ENCODE data around the gene EMCN. TPM values are rescaled to one million over a fixed set of nuclear protein-coding genes. Genes with fewer than 3 reads are reported as not detected.
"Not testable (repeated sequence)": the region's sequence is repeated elsewhere in the genome, so short reads cannot be mapped to it uniquely, and the experiment has no call there.

EMCN gene
- total and polyA plus RNA-seq, 2 experiments from 2014 or later = 0.22 to 1.0 TPM

GRCh38 chr4:100533741-100534140, 15.9 kb upstream of the EMCN start:
- no peak for DNase-seq
- H3K9me2 ChIP-seq (ENCODE audit: insufficient read depth) = no peaks in the 10 kb centered on the region
- H3F3A ChIP-seq (ENCODE audit: insufficient read depth) = no peaks in the 10 kb centered on the region
- in situ Hi-C loops (cut with MboI) = no loop called here
- no peaks in the 10 kb centered on the region for H3K79me2 ChIP-seq (ENCODE audit: insufficient read depth)
- H3K9me3 ChIP-seq (ENCODE audit: low read depth) = no peaks in the 10 kb centered on the region
- no peak overlapping the region for H3K9ac ChIP-seq
- TF ChIP-seq EZH2phosphoT487 (IDR thresholded peaks at IDR 0.05; ENCODE audit: insufficient read depth, low read depth) = no peak
- no peak for TF ChIP-seq EZH2 (IDR thresholded peaks at IDR 0.05; ENCODE audit: insufficient read depth, poor library complexity, severe bottlenecking)
- H3K36me3 ChIP-seq (ENCODE audit: low read depth) = no peaks in the 10 kb centered on the region
- H3K4me2 ChIP-seq (ENCODE audit: unreplicated experiment) = no peak overlapping the region
- no peak overlapping the region for H2AFZ ChIP-seq
- 84 to 94% methylated on average over 1 of the region's 1 CpG for WGBS, 2 experiments (ENCODE audit: low coverage in 1 of 2, low lambda C conversion rate in 2 of 2, missing lambda C conversion rate in 2 of 2)
- H3K27me3 ChIP-seq (replicated peaks; ENCODE audit: insufficient read depth) = no peaks in the 10 kb centered on the region
- H3K27ac ChIP-seq = no peak overlapping the region
- no peak overlapping the region for H3K4me3 ChIP-seq
- H4K20me1 ChIP-seq (ENCODE audit: insufficient read depth) = no peaks in the 10 kb centered on the region
- no peaks in the 10 kb centered on the region for H3K4me1 ChIP-seq (ENCODE audit: insufficient read depth)

DNA sequence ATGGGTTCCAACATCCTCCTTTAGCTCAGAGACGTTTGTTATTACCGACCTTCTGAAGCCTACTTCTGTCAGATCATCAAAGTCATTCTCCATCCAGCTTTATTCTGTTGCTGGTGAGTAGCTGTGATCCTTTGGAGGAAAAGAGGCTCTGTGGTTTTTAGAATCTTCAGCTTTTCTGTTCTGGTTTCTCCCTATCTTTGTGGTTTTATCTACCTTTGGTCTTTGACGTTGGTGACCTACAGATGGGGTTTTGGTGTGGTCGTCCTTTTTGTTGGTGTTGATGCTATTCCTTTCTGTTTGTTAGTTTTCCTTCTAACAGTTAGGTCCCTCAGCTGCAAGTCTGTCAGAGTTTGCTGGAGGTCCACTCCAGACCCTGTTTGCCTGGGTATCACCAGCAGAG, 12.3 kb upstream of the EMCN start:
- H3K9ac ChIP-seq; H3F3A ChIP-seq (ENCODE audit: insufficient read depth); H2AFZ ChIP-seq; H3K4me2 ChIP-seq (ENCODE audit: unreplicated experiment); DNase-seq; H3K27ac ChIP-seq; H3K27me3 ChIP-seq (replicated peaks; ENCODE audit: insufficient read depth); H3K4me3 ChIP-seq; H4K20me1 ChIP-seq (ENCODE audit: insufficient read depth); H3K4me1 ChIP-seq (ENCODE audit: insufficient read depth); H3K9me2 ChIP-seq (ENCODE audit: insufficient read depth); H3K79me2 ChIP-seq (ENCODE audit: insufficient read depth); H3K36me3 ChIP-seq (ENCODE audit: low read depth); in situ Hi-C loops (cut with MboI); H3K9me3 ChIP-seq (ENCODE audit: low read depth): not testable (repeated sequence)
- WGBS, 2 experiments (ENCODE audit: low coverage in 1 of 2, low lambda C conversion rate in 2 of 2, missing lambda C conversion rate in 2 of 2) = 47 to 72% methylated on average over 4 of the region's 4 CpGs

DNA sequence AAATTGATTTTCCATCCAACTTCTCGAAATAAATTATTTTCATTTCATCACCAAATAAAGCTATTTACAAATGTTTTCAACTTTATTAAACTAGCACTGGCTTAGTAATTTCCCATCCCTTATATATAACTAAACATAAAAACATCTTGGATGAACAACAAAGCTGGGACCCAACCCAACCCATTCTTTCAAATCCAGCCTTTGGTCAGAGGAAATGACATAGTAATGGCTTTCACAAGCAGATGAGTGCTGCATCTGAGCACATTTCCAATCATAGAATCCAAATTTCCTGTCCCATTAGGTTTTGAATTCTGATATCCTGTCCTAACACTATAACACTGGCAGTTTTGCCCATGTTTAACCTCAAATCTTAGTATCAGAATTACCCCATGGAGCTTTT, 7.9 kb upstream of the EMCN start:
- Histone ChIP-seq H3K27me3 (replicated peaks; ENCODE audit: insufficient read depth) (no peaks in the 10 kb centered on the region), H3K27ac (no peak overlapping the region), H3K4me2 (ENCODE audit: unreplicated experiment) (no peak overlapping the region), H3K36me3 (ENCODE audit: low read depth) (no peaks in the 10 kb centered on the region), H3K4me3 (no peak overlapping the region), H3F3A (ENCODE audit: insufficient read depth) (no peaks in the 10 kb centered on the region), H3K9me3 (ENCODE audit: low read depth) (no peaks in the 10 kb centered on the region), H3K79me2 (ENCODE audit: insufficient read depth) (no peaks in the 10 kb centered on the region), H3K9me2 (ENCODE audit: insufficient read depth) (no peaks in the 10 kb centered on the region), H3K9ac (no peak overlapping the region), H2AFZ (peak overlapping the region; percentile 36; the same call in 1 of the 2 replicates), H4K20me1 (ENCODE audit: insufficient read depth) (no peaks in the 10 kb centered on the region), H3K4me1 (ENCODE audit: insufficient read depth) (no peaks in the 10 kb centered on the region)
- in situ Hi-C loops (cut with MboI) = no loop called here
- peak; percentile 30 for DNase-seq
- TF ChIP-seq EZH2phosphoT487 (IDR thresholded peaks at IDR 0.05; ENCODE audit: insufficient read depth, low read depth) (no peak), EZH2 (IDR thresholded peaks at IDR 0.05; ENCODE audit: insufficient read depth, poor library complexity, severe bottlenecking) (no peak)
- 8% methylated on average over 1 of the region's 1 CpG for WGBS, 2 experiments (ENCODE audit: low coverage in 1 of 2, low lambda C conversion rate in 2 of 2, missing lambda C conversion rate in 2 of 2)

DNA sequence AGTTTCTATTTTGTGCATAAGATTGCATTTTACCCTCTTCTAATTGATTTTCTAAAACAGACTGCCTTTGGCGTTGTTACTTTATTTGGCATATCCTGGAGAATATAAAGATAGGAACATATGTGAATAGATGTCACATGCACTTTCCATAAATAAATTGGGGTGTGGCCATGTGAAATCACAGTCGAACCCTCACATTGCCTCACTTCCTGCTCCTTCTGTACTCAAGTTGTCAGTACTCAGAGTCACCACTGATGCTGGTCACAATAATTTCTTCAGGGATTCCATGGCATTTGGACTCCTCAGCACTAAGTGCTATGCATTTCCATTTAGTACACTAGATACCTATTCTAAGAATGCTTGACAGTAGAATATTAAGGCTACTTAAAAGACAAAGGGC, 1.4 kb upstream of the EMCN start:
- Histone ChIP-seq H3K79me2 (ENCODE audit: insufficient read depth) (no peaks in the 10 kb centered on the region), H3K9me3 (ENCODE audit: low read depth) (no peaks in the 10 kb centered on the region), H3K4me2 (ENCODE audit: unreplicated experiment) (no peak overlapping the region), H3K4me3 (no peak overlapping the region), H3K4me1 (ENCODE audit: insufficient read depth) (peaks cover 14% of the 10 kb centered on the region), H3K27me3 (replicated peaks; ENCODE audit: insufficient read depth) (no peaks in the 10 kb centered on the region), H3K27ac (no peak overlapping the region), H3K9me2 (ENCODE audit: insufficient read depth) (0 out of 2 replicates have a peak, but pooled peaks cover 4% of the 10 kb centered on the region), H4K20me1 (ENCODE audit: insufficient read depth) (no peaks in the 10 kb centered on the region), H3K9ac (no peak overlapping the region), H2AFZ (no peak overlapping the region), H3K36me3 (ENCODE audit: low read depth) (no peaks in the 10 kb centered on the region), H3F3A (ENCODE audit: insufficient read depth) (no peaks in the 10 kb centered on the region)
- DNase-seq = no peak
- TF ChIP-seq EZH2phosphoT487 (IDR thresholded peaks at IDR 0.05; ENCODE audit: insufficient read depth, low read depth) (no peak), EZH2 (IDR thresholded peaks at IDR 0.05; ENCODE audit: insufficient read depth, poor library complexity, severe bottlenecking) (no peak)
- 9 to 18% methylated on average over 2 of the region's 2 CpGs for WGBS, 2 experiments (ENCODE audit: low coverage in 1 of 2, low lambda C conversion rate in 2 of 2, missing lambda C conversion rate in 2 of 2)
- in situ Hi-C loops (cut with MboI) = no loop called here

DNA sequence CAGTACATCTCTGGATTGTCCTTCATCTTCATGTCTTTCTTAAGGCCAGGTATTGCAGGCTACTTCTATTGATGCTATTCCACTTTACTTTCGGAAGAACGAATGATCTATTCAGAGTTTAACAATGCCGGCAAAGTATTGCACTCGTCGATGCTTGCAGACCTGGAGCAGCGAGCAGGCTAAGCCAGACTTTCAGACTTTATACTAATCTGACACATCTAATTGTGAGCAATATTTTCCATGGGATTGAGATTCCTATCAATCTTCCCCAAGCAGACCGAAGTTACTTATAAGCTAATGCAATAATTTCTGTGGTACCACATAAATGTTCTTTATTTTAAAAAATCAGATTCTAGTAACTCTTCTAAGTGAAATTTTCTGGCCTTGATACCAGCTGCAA, 1.6 kb downstream of the EMCN start:
- Histone ChIP-seq H3K79me2 (ENCODE audit: insufficient read depth) (no peaks in the 10 kb centered on the region), H2AFZ (peak overlapping the region; percentile 53), H3K9me3 (ENCODE audit: low read depth) (no peaks in the 10 kb centered on the region), H3K4me2 (ENCODE audit: unreplicated experiment) (no peak overlapping the region), H3K4me3 (no peak overlapping the region), H4K20me1 (ENCODE audit: insufficient read depth) (no peaks in the 10 kb centered on the region), H3K27ac (no peak overlapping the region), H3K9me2 (ENCODE audit: insufficient read depth) (0 out of 2 replicates have a peak, but pooled peaks cover 5% of the 10 kb centered on the region), H3K4me1 (ENCODE audit: insufficient read depth) (peaks cover 41% of the 10 kb centered on the region), H3F3A (ENCODE audit: insufficient read depth) (peaks cover 6% of the 10 kb centered on the region; the same call in 1 of the 2 replicates), H3K36me3 (ENCODE audit: low read depth) (no peaks in the 10 kb centered on the region), H3K9ac (no peak overlapping the region), H3K27me3 (replicated peaks; ENCODE audit: insufficient read depth) (no peaks in the 10 kb centered on the region)
- TF ChIP-seq EZH2 (IDR thresholded peaks at IDR 0.05; ENCODE audit: insufficient read depth, poor library complexity, severe bottlenecking) (no peak), EZH2phosphoT487 (IDR thresholded peaks at IDR 0.05; ENCODE audit: insufficient read depth, low read depth) (no peak)
- in situ Hi-C loops (cut with MboI) = no loop called here
- 37 to 44% methylated on average over 7 of the region's 7 CpGs for WGBS, 2 experiments (ENCODE audit: low coverage in 1 of 2, low lambda C conversion rate in 2 of 2, missing lambda C conversion rate in 2 of 2)
- peak; percentile 14 for DNase-seq

Measured in GM23248 (cell line).